ENCODE data around the gene FARSB. TPM values are rescaled to one million over a fixed set of nuclear protein-coding genes. Genes with fewer than 3 reads are reported as not detected.

FARSB gene
- total RNA-seq, 4 donors from 2014 or later: 10.2 to 25.8 (median 11.7) TPM

DNA sequence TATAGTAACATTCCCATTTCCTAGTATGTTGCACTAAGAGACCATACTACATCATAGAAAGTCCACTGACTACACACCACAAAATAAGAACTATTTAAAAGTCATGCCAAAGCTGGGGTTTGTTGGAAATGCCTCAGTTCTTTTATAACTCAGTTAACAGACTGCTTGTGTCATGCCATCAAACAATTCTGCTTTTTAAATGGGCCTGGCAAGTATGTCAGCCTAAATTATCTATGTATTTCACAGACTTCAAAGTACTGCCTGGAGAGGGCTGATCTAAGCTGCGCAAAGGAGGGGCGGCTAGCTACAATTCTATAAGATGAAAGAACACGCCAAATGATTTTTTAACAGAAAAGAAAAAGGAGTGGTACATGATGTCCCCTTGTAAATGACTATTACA lies 49.6 kb downstream of the FARSB start:
- TF ChIP-seq, protein P1, sequence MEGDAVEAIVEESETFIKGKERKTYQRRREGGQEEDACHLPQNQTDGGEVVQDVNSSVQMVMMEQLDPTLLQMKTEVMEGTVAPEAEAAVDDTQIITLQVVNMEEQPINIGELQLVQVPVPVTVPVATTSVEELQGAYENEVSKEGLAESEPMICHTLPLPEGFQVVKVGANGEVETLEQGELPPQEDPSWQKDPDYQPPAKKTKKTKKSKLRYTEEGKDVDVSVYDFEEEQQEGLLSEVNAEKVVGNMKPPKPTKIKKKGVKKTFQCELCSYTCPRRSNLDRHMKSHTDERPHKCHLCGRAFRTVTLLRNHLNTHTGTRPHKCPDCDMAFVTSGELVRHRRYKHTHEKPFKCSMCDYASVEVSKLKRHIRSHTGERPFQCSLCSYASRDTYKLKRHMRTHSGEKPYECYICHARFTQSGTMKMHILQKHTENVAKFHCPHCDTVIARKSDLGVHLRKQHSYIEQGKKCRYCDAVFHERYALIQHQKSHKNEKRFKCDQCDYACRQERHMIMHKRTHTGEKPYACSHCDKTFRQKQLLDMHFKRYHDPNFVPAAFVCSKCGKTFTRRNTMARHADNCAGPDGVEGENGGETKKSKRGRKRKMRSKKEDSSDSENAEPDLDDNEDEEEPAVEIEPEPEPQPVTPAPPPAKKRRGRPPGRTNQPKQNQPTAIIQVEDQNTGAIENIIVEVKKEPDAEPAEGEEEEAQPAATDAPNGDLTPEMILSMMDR (IDR thresholded peaks at IDR 0.05; ENCODE audit: low read depth): no peak

DNA sequence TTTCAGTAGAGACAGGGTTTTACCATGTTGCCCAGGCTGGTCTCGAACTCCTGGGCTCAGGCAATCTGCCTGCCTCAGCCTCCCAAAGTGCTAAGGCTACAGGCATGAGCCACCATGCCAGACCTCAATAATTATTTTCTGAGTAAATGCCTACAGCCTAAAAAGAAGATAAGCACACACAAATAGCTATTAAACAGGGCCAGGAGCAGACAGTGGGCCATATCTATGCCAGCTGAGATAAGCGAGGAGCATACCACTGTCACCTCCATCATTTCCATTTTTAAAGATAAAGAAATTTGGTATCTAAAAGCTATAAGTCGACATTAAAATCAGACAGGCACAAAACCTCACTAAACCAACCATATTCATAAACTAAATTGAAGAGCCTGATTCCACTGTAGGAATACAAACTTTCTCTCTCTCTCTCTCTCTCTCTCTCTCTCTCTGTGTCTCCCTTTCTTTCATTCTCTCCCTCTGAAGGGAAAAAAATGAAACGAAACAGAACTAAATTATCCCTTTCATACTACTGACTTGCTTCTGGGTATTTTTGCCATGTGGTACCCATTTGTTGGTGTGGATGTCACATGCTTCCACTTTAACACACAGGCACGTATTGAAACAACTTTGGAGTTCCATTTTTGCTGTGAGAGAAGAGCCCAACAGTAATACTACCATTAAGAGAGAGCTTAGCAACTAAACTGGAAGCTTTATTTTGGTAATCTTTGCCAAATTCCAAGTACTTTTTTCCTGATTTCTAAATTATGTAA lies 51.0 kb downstream of the FARSB start:
- TF ChIP-seq, protein P1 (IDR thresholded peaks at IDR 0.05; ENCODE audit: low read depth): no peak

DNA sequence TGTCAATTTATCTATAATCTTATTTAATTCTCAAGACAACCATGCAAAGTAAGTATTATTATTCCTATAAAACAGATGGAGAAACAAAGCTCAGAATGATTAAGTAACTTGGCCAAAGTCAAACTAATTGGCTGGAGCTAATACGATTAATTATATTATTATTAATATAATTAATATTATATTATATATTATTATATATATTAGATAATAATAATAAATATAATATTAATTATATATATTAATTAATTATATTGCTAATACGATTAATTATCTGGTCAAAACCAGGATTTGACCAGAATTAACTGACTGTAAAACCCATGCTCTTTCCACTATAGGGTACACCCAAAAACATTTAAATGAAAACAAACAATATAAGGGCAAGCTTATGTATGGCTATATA lies 52.4 kb downstream of the FARSB start:
- TF ChIP-seq, protein P1 (IDR thresholded peaks at IDR 0.05; ENCODE audit: low read depth): no peak

DNA sequence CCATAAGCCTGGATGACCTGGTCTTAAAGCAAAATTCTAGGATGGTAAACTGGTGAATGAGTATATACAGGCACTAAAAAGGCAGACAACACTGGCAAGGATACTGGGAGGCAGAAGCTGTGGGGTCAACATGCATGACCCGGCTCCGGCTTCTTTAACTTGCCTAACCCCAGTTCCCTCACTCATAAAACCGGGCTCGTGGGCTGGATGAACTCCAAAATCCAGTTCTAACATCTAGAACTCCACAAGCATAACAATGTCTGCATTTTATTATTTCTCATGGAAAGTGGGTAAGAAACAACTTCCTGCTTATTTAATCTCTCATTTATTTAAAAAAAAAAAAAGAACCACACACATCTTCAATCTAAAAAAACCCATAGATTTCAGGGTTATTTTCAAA lies 57.3 kb downstream of the FARSB start:
- TF ChIP-seq, protein P1 (IDR thresholded peaks at IDR 0.05; ENCODE audit: low read depth): no peak

DNA sequence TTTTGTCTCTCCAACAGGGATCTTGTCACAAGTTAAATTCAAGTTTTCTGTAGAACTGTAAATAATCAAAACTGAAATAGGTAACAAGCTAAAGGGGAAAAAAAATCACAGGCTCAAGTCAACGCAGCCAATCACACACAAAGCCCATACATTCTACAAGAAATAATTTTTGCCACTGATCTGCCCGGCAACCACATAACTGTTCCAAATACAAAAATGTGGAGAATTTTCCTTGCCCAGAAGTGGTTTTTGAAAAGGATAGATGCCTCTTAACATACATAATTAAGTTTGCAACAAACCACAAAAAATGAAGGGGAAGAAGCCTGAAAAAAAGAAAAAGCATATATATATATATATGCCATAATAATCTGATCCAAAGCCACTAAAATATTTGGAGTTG lies 60.3 kb downstream of the FARSB start:
- TF ChIP-seq, protein P1 (IDR thresholded peaks at IDR 0.05; ENCODE audit: low read depth): no peak

DNA sequence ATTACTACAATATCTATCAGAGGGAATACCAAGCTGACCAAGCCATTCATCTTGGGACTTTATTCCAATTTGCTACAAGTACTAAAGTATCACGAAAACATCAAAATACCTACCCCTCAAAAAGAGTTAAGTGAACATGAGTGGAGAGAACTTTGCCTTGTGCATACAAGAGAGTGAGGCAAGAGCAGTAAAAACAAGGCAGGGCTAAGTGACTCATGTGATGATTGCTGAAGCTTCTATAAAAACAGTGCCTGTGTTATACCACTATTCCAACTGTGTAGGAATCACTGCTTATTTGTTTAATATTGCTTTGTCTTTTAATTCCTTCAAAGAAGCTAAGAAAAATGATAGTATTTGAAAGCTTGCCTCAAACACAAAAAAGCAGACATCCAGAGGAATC lies 61.2 kb downstream of the FARSB start:
- TF ChIP-seq, protein P1 (IDR thresholded peaks at IDR 0.05; ENCODE audit: low read depth): no peak

DNA sequence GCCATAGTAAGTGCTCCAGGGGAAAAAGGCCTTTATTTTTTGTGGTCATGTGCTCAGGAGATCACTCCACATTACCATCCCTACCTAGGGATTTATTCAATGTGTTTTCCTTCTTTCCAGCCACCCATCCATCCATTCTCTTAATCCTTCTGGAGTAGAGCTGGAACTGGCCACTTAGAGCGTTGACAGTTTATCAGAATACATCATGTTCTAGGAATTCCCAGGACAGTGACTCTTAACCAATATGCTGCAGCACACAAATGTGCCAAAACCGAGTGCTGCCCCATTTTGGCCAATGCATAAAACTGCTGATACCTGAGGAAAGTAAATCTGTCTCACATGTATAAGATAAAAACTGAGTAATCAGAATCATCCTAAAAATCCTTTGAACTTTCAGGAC lies 63.7 kb downstream of the FARSB start:
- TF ChIP-seq, protein P1 (IDR thresholded peaks at IDR 0.05; ENCODE audit: low read depth): no peak

Measured in subcutaneous adipose tissue (tissue), 4 donors.